H9 (cell line): ENCODE results near the gene SLC6A8. TPM values are rescaled to one million over a fixed set of nuclear protein-coding genes. Genes with fewer than 3 reads are reported as not detected.

Experiments
- DNase-seq: peaks from one replicate; pipeline ENCODE4 v3.0.0-alpha.2; 2017
- H2AFZ ChIP-seq: one replicate; pipeline ENCODE4 v1.6.1; 2013; ENCODE audit warnings: mild to moderate bottlenecking, low read length, control low read depth, moderate library complexity
- H2AK5ac ChIP-seq: 2 replicates; pipeline ENCODE4 v1.6.1; 2013; ENCODE audit warnings: low read length, control low read depth, mixed read lengths; ENCODE audit not compliant: insufficient read length
- H2BK120ac ChIP-seq: one replicate; pipeline ENCODE4 v1.6.1; 2013; ENCODE audit warnings: low read depth, mild to moderate bottlenecking, low read length, control low read depth, inconsistent platforms; ENCODE audit not compliant: poor library complexity, severe bottlenecking
- H2BK12ac ChIP-seq: 2 replicates; pipeline ENCODE4 v1.6.1; 2013; ENCODE audit warnings: low read length, control low read depth, mixed read lengths, low read depth; ENCODE audit not compliant: insufficient read length
- H2BK15ac ChIP-seq: 2 replicates; pipeline ENCODE4 v1.6.1; 2013; ENCODE audit warnings: low read depth, low read length, control low read depth
- H2BK20ac ChIP-seq: one replicate; pipeline ENCODE4 v1.6.1; 2013; ENCODE audit warnings: low read depth, mild to moderate bottlenecking, low read length, control low read depth, inconsistent platforms; ENCODE audit not compliant: poor library complexity, severe bottlenecking
- H2BK5ac ChIP-seq: 2 replicates; pipeline ENCODE4 v1.6.1; 2013; ENCODE audit warnings: low read length, control low read depth, mixed read lengths; ENCODE audit not compliant: insufficient read length
- H3K14ac ChIP-seq: 2 replicates; pipeline ENCODE4 v1.6.1; 2013; ENCODE audit warnings: low read length, control low read depth; ENCODE audit not compliant: insufficient read depth
- H3K18ac ChIP-seq: 2 replicates; pipeline ENCODE4 v1.6.1; 2013; ENCODE audit warnings: low read depth, mild to moderate bottlenecking, mixed read lengths, low read length, control low read depth; ENCODE audit not compliant: insufficient read length
- H3K23ac ChIP-seq: 2 replicates; pipeline ENCODE4 v1.6.1; 2013; ENCODE audit warnings: low read length, control low read depth, mixed read lengths, low read depth; ENCODE audit not compliant: insufficient read length
- H3K23me2 ChIP-seq: 2 replicates; pipeline ENCODE4 v1.6.1; 2013; ENCODE audit warnings: low read depth, mild to moderate bottlenecking, mixed read lengths, low read length, control low read depth; ENCODE audit not compliant: insufficient read length, poor library complexity, severe bottlenecking
- H3K27ac ChIP-seq: 2 replicates; pipeline ENCODE4 v1.5.1; 2013; ENCODE audit warnings: low read length, control low read depth, mixed read lengths, low read depth; ENCODE audit not compliant: insufficient read length
- H3K27me3 ChIP-seq: 2 replicates; pipeline ENCODE4 v1.6.1; 2013; ENCODE audit warnings: low read length, control low read depth, inconsistent platforms; ENCODE audit not compliant: insufficient read depth
- H3K4ac ChIP-seq: 2 replicates; pipeline ENCODE4 v1.6.1; 2013; ENCODE audit warnings: low read depth, mild to moderate bottlenecking, control low read depth, inconsistent platforms, low read length, moderate library complexity
- H3K4me1 ChIP-seq: 2 replicates; pipeline ENCODE4 v1.6.1; 2013; ENCODE audit warnings: low read length, control low read depth, inconsistent platforms; ENCODE audit not compliant: insufficient read depth
- H3K4me2 ChIP-seq: 2 replicates; pipeline ENCODE4 v1.6.1; 2013; ENCODE audit warnings: low read length, control low read depth, mixed read lengths; ENCODE audit not compliant: insufficient read length, insufficient read depth
- H3K56ac ChIP-seq: 2 replicates; pipeline ENCODE4 v1.6.1; 2013; ENCODE audit warnings: low read depth, mild to moderate bottlenecking, mixed read lengths, low read length, control low read depth; ENCODE audit not compliant: insufficient read length
- H3K79me1 ChIP-seq: 2 replicates; pipeline ENCODE4 v1.6.1; 2013; ENCODE audit warnings: low read depth, mild to moderate bottlenecking, moderate library complexity, low read length, control low read depth, inconsistent platforms; ENCODE audit not compliant: insufficient read depth, poor library complexity, severe bottlenecking
- H3K79me2 ChIP-seq: 2 replicates; pipeline ENCODE4 v1.6.1; 2013; ENCODE audit warnings: low read length, control low read depth, inconsistent platforms; ENCODE audit not compliant: insufficient read depth
- H3K9ac ChIP-seq: 2 replicates; pipeline ENCODE4 v1.6.1; 2013; ENCODE audit warnings: low read length, control low read depth, mixed read lengths; ENCODE audit not compliant: insufficient read length; ENCODE audit errors: extremely low read depth
- H3K9me3 ChIP-seq: one replicate; pipeline ENCODE4 v1.6.1; 2013; ENCODE audit warnings: low read depth, low read length, inconsistent platforms; ENCODE audit not compliant: control insufficient read depth
- H3T11ph ChIP-seq: one replicate; pipeline ENCODE4 v1.6.1; 2013; ENCODE audit warnings: mild to moderate bottlenecking, low read length, control low read depth, inconsistent platforms
- H4K20me1 ChIP-seq: one replicate; pipeline ENCODE4 v1.6.1; 2013; ENCODE audit not compliant: control insufficient read depth, insufficient read length, insufficient read depth
- H4K5ac ChIP-seq: 2 replicates; pipeline ENCODE4 v1.6.1; 2013; ENCODE audit warnings: low read depth, mild to moderate bottlenecking, mixed read lengths, low read length, control low read depth; ENCODE audit not compliant: insufficient read length
- H4K8ac ChIP-seq: replicated peaks from 2 replicates; pipeline ENCODE4 v1.6.1; 2013; ENCODE audit warnings: low read length, control low read depth, mixed read lengths, low read depth; ENCODE audit not compliant: insufficient read length
- H4K91ac ChIP-seq: 2 replicates; pipeline ENCODE4 v1.6.1; 2013; ENCODE audit warnings: low read depth, mild to moderate bottlenecking, moderate library complexity, mixed read lengths, low read length, control low read depth; ENCODE audit not compliant: insufficient read length
- H3K27ac Mint-ChIP-seq, 3 experiments: 2 replicates in 2 of 3; 3 replicates in 1 of 3; pipeline ENCODE4 v1.8.0; 2020 to 2021; ENCODE audit warnings: mixed read lengths in 3 of 3, mild to moderate bottlenecking in 1 of 3, moderate library complexity in 1 of 3
- H3K27me3 Mint-ChIP-seq: 2 replicates; pipeline ENCODE4 v1.8.0; 2021; ENCODE audit warnings: low read depth, mild to moderate bottlenecking, moderate library complexity, mixed read lengths
- H3K36me3 Mint-ChIP-seq, 3 experiments: 2 replicates in 2 of 3; 3 replicates in 1 of 3; pipeline ENCODE4 v1.8.0; 2020 to 2021; ENCODE audit warnings: low read depth in 3 of 3, mixed read lengths in 3 of 3; ENCODE audit not compliant: insufficient read depth in 1 of 3
- H3K4me1 Mint-ChIP-seq, 2 experiments: 2 replicates each; pipeline ENCODE4 v1.8.0; 2020; ENCODE audit warnings: mixed read lengths in 2 of 2
- H3K4me3 Mint-ChIP-seq, 2 experiments: 2 replicates in 1 of 2; 3 replicates in 1 of 2; pipeline ENCODE4 v1.8.0; 2020 to 2021; ENCODE audit warnings: mild to moderate bottlenecking in 2 of 2, mixed read lengths in 2 of 2, moderate library complexity in 1 of 2
- H3K9me3 Mint-ChIP-seq, 2 experiments: 2 replicates in 1 of 2; 3 replicates in 1 of 2; pipeline ENCODE4 v1.8.0; 2020; ENCODE audit warnings: mild to moderate bottlenecking in 2 of 2, mixed read lengths in 2 of 2, moderate library complexity in 1 of 2
- CTCF ChIP-seq: fragments of 200-600 bp; sonication (generic); conservative IDR thresholded peaks from 3 replicates; pipeline ENCODE4 v1.8.0; 2021; ENCODE audit warnings: antibody characterized with exemption, mild to moderate bottlenecking
- whole genome bisulfite sequencing: extraction: QIAGEN DNeasy Blood & Tissue Kit; methylation state at CpG from one replicate; pipeline ENCODE4 v1.1.7; 2013; ENCODE audit warnings: missing lambda C conversion rate, low lambda C conversion rate, mixed read lengths; ENCODE audit not compliant: insufficient read length; ENCODE audit errors: extremely low coverage; 5-methylcytosine and 5-hydroxymethylcytosine counted together
- total RNA-seq: library from RNA; stranded (reverse); gene quantifications from 2 replicates; pipeline ENCODE4 v1.2.1, GENCODE V29; 2021

SLC6A8 gene
- total RNA-seq, 1 experiment from 2014 or later = 229 TPM

GRCh38 chrX:153688506-153688905 lies 780 bp downstream of the SLC6A8 start:
- H3K4me1 Mint-ChIP-seq = peaks cover 14 to 19% of the 10 kb centered on the region in 2 experiments

More at GRCh38 chrX:153688506-153688905, 780 bp downstream of the SLC6A8 start:
- Histone ChIP-seq H3K4me2 (peak overlapping the region; percentile 21), H3K27me3 (no peaks in the 10 kb centered on the region), H2BK20ac (no peak overlapping the region), H3K9ac (no peak overlapping the region), H2AFZ (no peak overlapping the region), H3K79me2 (no peaks in the 10 kb centered on the region; the same call in 1 of the 2 replicates), H4K5ac (no peak overlapping the region), H2BK15ac (no peak overlapping the region), H4K20me1 (peaks cover 5% of the 10 kb centered on the region), H3K23me2 (no peaks in the 10 kb centered on the region), H4K91ac (no peak overlapping the region), H3T11ph (no peak overlapping the region), H3K14ac (0 out of 2 replicates have a peak overlapping the region, but pooled peaks have one; percentile 65), H2BK12ac (no peak overlapping the region), H2AK5ac (no peak overlapping the region), H2BK120ac (no peak overlapping the region), H4K8ac (no peak overlapping the region), H3K79me1 (no peaks in the 10 kb centered on the region), H3K9me3 (peaks cover 6% of the 10 kb centered on the region), H3K27ac (no peak overlapping the region), H3K4ac (no peak overlapping the region), H2BK5ac (no peak overlapping the region), H3K23ac (no peak overlapping the region), H3K56ac (no peak overlapping the region), H3K18ac (no peak overlapping the region), H3K4me1 (no peaks in the 10 kb centered on the region; the same call in 1 of the 2 replicates)
- Mint-ChIP-seq H3K27ac (no peak overlapping the region), H3K36me3 (peaks cover 17 to 42% (median 41%) of the 10 kb centered on the region in 3 experiments), H3K9me3 (peaks cover 31 to 53% of the 10 kb centered on the region in 2 experiments), H3K4me3 (peak overlapping the region in 1 of 2 experiments; percentile 34; a peak in 2 of 5 replicates), H3K27me3 (peaks cover 2% of the 10 kb centered on the region; the same call in 1 of the 2 replicates)
- no peak for TF ChIP-seq CTCF
- WGBS = no CpG with 5 or more reads among the region's 57 CpGs
- no peak for DNase-seq
